HepG2 (cell line): Measurements from ENCODE around the gene ANKRD55.

Source experiments
- DMAP1 ChIP-seq: IDR thresholded peaks from 2 replicates; pipeline ENCODE4 v1.6.1; 2016
- FOXK2 ChIP-seq: fragments of 450-650 bp; IDR thresholded peaks from 2 replicates; pipeline ENCODE4 v1.6.1; 2016
- FOXM1 ChIP-seq: sonication (generic); formaldehyde crosslinking; IDR thresholded peaks from 2 replicates; pipeline ENCODE4 v1.5.0; 2020; ENCODE audit warnings: missing genetic modification reagents
- HDAC1 ChIP-seq: sonication (generic); formaldehyde crosslinking; IDR thresholded peaks from 2 replicates; pipeline ENCODE4 v1.5.1; 2020; ENCODE audit warnings: mild to moderate bottlenecking, missing genetic modification reagents
- JUN ChIP-seq: sonication (generic); formaldehyde crosslinking; IDR thresholded peaks from 2 replicates; pipeline ENCODE4 v1.4.0; 2020; ENCODE audit warnings: mild to moderate bottlenecking, missing genetic modification reagents
- ZNF263 ChIP-seq: sonication (generic); formaldehyde crosslinking; IDR thresholded peaks from 2 replicates; pipeline ENCODE4 v1.4.0; 2020; ENCODE audit warnings: missing genetic modification reagents

- TF ChIP-seq HDAC1: peak; percentile 89
- peak; percentile 60; the same call in 1 of the 2 replicates for TF ChIP-seq DMAP1 (CRISPR knock-in tag)
- TF ChIP-seq FOXK2: peak; percentile 69; the same call in 1 of the 2 replicates
- TF ChIP-seq FOXM1: no peak
- peak; percentile 99 for TF ChIP-seq JUN (CRISPR knock-in tag)
- peak; percentile 19; the same call in 1 of the 2 replicates for TF ChIP-seq ZNF263
Observed at GRCh38 chr5:56211298-56211865, 21.7 kb downstream of the ANKRD55 start.
